HG03354 (cell line): ENCODE data around the gene BDP1.
A peak's percentile ranks its signal among the peaks of the same experiment; 100 is the strongest.
"Not testable (repeated sequence)": the region's sequence is repeated elsewhere in the genome, so short reads cannot be mapped to it uniquely, and the experiment has no call there.

ENCODE experiments used
- ATAC-seq: cut with Tn5 transposase; IDR thresholded peaks from one replicate; pipeline ENCODE4 v1.9.1; 2021; ENCODE audit warnings: mild to moderate bottlenecking; ENCODE audit not compliant: unreplicated experiment, poor library complexity, severe bottlenecking

BDP1 gene

GRCh38 chr5:71552026-71552749, 96.7 kb downstream of the BDP1 start:
- ATAC-seq = not testable (repeated sequence)

GRCh38 chr5:71563161-71563560, 107.7 kb downstream of the BDP1 start:
- ATAC-seq = no peak

DNA sequence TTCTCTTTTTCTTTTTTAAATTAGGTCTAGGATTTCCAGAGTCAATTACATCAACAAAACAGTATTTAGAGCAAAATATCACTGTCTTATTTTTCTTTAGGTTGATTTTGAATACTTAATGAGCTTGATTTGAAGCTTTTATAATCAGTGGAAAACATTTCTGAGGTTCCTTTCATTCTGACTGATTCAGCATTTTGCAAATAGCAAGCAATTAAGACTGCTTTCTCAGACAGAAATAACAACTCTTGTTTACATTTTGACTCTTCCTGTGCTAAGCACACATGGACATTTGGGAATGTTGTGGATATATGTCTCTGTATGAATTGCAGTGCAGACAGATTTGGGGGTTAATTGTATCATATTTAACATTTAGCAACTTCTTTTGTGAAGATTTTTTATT, 109.4 kb downstream of the BDP1 start:
- ATAC-seq = no peak

GRCh38 chr5:71569748-71570509, 114.5 kb downstream of the BDP1 start:
- ATAC-seq = no peak

DNA sequence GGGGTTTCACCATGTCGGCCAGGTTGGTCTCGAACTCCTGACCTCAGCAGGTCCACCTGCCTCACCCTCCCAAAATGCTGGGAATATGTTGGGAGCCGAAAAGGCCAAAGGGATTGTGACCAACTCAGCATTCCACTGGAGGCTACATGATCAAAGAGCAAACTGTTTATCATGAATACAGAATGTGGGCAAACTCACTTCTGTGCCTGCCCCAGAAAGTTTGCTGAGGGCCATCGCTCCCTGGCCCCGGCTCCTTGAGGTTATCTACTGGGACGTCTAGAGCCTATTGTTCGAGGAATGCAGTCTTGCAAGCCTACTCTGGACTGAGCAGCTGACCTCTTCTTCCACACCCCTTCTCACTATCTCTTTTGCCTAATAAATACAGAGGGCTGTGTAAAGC, 116.4 kb downstream of the BDP1 start:
- ATAC-seq = not testable (repeated sequence)

DNA sequence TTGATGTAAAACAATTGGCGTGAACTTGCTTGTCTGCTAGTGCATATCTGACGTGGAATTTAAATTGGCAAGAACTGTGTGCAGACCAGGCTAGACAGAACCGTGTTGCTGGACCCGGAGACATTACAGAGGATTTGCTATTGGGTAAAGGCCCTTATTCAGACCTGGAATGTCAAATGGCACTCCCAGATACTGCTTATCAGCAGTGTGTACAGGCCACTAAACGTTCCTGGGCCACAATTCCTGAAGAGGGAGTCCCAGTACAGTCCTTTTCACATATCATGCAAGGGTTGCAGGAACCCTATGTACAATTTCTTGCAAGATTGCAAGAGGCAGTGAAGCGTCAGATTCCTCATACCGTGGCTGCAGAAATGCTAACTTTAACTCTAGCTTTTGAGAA, 118.1 kb downstream of the BDP1 start:
- ATAC-seq = no peak

- not testable (repeated sequence) for ATAC-seq
Observed at GRCh38 chr5:71575588-71575987, 120.1 kb downstream of the BDP1 start.

- ATAC-seq = no peak
Observed at GRCh38 chr5:71576241-71576640, 120.8 kb downstream of the BDP1 start.

GRCh38 chr5:71577839-71578238, 122.4 kb downstream of the BDP1 start:
- not testable (repeated sequence) for ATAC-seq

- no peak for ATAC-seq
Observed at GRCh38 chr5:71582945-71583584, 127.6 kb downstream of the BDP1 start.

- peak; percentile 17 for ATAC-seq
Observed at GRCh38 chr5:71586052-71586940, 130.8 kb downstream of the BDP1 start.

DNA sequence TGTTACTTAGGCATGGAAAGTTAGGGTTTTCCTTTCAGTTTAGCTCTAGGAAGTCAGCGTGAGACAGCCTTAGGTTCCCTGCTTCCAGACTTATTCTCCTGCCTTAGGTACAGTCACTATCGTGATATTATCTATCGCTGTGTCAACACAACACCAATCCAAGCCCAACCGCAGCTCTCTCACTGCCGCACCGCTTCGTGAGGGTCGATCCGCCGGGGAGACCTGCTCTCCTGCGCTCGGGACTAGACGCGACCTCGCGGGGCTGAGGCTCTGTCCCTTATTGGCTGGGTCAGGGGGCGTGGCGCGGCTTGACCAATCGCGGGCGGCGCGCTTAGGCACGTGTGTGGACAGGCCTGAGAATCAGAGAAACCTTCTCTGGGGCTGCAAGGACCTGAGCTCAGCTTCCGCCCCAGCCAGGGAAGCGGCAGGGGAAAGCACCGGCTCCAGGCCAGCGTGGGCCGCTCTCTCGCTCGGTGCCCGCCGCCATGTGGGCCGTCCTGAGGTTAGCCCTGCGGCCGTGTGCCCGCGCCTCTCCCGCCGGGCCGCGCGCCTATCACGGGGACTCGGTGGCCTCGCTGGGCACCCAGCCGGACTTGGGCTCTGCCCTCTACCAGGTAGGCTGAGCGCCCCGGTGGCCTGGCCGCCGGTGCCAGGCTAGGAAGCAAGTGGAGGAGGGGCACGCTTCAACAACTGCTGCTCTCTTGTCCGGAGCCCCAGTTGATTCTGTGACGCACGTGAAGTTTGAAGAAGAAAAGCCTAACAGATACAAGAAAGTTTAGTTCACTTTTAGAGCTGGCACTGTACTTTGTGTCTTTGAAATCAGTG, 131.7 kb downstream of the BDP1 start, which contains the start of gene MCCC2:
Gene MCCC2 (plus strand): TSS at position 400 of the 825 bp plus-strand sequence. CDS start 86 bp downstream, at position 486.
- peak; percentile 98 for ATAC-seq

DNA sequence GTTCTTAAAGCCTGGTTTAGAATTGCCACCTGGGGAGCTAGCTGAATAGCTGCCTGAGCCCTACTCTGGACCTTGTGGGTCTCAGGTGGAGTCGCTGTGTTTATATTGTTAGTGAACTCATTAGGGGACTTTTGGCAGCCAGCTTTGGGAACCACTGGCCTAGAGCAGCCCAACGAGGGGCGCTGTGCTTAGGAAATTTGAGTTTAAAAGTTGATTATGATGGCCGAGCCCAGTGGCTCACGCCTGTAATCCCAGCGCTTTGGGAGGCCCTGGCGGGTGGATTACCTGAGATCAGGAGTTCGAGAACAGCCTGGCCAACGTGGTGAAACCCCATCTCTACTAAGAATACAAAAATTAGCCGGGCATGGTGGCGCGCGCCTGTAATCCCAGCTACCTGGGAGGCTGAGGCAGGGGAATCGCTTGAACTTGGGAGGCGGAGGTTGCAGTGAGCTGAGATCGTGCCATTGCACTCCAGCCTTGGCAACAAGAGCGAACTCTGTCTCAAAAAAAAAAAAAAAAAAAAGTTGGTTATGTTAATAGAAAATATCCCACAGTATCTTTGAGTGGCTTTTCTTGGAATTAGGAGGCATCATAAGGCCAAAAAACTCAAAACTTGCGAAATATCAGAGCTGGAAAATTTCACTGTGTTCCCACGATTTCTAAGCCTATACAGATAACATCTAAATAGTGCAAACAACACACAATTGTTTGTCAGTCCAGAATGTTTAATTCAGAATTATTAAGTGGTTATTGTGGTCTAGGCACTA, 132.5 kb downstream of the BDP1 start:
- ATAC-seq = peak; percentile 24

DNA sequence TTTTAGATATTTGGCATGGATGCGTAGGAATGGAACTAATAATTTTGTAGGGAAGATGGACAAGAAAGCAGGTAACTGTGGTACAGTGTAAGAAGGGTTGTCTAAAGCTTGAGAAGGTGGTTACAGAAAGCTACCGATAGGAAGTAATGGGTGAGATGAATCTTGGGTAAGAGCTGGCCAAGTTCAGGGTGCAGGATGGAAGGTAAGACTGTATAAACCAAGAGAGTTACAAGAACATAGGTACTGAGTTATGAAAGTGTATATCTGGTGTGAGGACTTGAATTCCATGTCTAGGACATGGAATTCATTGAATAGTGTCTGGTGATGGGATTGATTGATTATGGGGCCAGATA, 133.1 kb downstream of the BDP1 start:
- no peak for ATAC-seq

DNA sequence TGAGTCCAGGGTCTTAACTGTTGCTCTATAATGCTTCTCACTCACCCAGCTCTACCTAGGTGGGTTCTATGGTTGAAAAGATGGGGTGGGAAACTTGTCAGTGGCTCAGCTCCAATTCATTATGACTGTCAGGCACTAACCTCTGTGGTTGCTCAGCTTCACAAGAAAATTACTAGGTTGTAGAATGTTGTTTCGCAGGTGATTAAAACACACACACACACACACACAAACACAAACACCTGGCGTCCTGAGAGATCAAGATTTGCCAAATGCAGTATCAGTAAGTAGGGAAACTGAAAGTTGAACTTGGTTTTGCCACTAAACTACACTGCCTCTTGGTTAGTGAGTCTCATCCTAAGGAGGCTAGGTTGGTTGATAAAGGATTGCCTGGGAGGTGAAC, 134.5 kb downstream of the BDP1 start:
- no peak for ATAC-seq

DNA sequence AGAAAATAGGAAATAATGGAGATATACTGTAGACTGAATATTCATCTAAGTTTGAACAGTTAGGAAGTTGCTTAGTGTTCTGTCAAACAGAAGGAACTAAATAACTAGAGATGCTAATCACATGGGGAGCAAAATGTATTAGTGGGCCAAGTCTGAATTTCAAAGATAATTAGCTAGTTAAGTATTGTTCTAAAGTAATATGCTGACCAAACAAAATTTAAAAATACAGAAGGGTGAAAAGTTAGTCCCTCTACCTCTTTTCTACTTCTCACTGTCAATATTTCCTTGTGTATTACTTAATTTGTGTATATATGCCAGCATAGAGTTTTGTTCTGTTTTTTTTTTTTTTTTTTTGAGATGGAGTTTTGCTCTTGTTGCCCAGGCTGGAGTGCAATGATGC, 135.6 kb downstream of the BDP1 start:
- ATAC-seq = no peak

GRCh38 chr5:71596169-71596568, 140.7 kb downstream of the BDP1 start:
- ATAC-seq = no peak

DNA sequence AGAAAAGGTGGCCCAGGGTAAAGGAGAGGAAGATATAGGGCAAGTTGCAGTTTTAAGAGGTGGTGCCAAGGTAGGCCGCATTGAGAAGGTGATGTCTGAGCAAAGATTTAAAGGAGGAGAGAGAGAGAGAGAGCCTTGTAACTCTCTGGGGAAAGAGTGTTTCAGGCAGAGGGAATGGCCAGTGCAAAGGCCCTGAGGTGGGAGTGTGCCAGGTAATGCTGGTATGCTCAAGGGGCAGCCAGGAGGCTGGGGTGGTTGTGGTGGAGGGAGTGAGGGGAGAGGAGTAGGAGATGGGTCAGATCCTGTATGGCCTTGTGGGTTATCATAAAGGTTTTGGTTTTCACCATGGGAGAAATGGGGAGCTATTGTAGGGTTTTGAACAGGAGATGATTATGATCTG, 141.6 kb downstream of the BDP1 start:
- no peak for ATAC-seq
